GM18502 (cell line): ENCODE measurements around the gene EIF4A3.

Experiments used
- ATAC-seq: cut with Tn5 transposase; IDR thresholded peaks from one replicate; pipeline ENCODE4 v1.9.1; 2021; ENCODE audit warnings: mild to moderate bottlenecking; ENCODE audit not compliant: unreplicated experiment, poor library complexity

EIF4A3 gene

GRCh38 chr17:80086616-80087015, 60.3 kb downstream of the EIF4A3 start:
- no peak for ATAC-seq

- ATAC-seq = no peak
Observed at GRCh38 chr17:80086081-80086480, 60.8 kb downstream of the EIF4A3 start.

DNA sequence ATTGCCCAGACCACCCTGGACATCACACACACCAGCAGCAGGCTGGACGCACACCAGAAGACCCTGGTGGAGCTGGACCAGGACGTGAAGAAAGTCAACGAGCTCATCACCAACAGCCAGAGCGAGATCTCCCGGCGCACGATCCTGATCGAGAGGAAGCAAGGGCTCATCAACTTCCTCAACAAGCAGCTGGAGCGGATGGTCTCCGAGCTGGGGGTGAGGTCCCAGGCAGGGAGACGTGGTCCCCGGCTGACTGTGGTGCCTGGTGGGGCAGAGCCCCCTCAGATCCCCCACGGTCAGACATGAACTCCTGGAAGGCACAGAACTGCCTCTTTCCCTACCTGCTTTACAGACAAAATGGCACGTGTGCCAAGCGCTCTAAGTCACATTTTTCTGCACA, 62.2 kb downstream of the EIF4A3 start:
- no peak for ATAC-seq
